ENCODE results near the gene CAVIN3. TPM values are rescaled to one million over a fixed set of nuclear protein-coding genes. Genes with fewer than 3 reads are reported as not detected.

The CAVIN3 gene
- total RNA-seq, 1 donor from 2014 or later: 365 TPM

- no peak for DNase-seq (ENCODE audit: extremely low read depth, low read depth, low spot score)
Measured at GRCh38 chr11:6271598-6271997, 48.7 kb downstream of the CAVIN3 start.

GRCh38 chr11:6270584-6271246 is 49.6 kb downstream of the CAVIN3 start:
- DNase-seq (ENCODE audit: extremely low read depth, low read depth, low spot score): no peak

GRCh38 chr11:6269994-6270393 is 50.3 kb downstream of the CAVIN3 start:
- no peak for DNase-seq (ENCODE audit: extremely low read depth, low read depth, low spot score)

Other genes starting within 250 kb of the CAVIN3 start
- not detected in 2 replicates for gene OR56B4, start 212.8 kb downstream of the CAVIN3 start, total RNA-seq
- not detected in 2 replicates for gene OR52B2, start 150.2 kb downstream of the CAVIN3 start, total RNA-seq
- gene OR52W1, start 121.3 kb downstream of the CAVIN3 start, total RNA-seq: not detected in 2 replicates
- not detected in 2 replicates for gene C11orf42, start 114.9 kb downstream of the CAVIN3 start, total RNA-seq
- 16.1 and 22.9 TPM in 2 replicates for gene FHIP1B, start 85.9 kb downstream of the CAVIN3 start, total RNA-seq
- gene CNGA4, start 81.4 kb downstream of the CAVIN3 start, total RNA-seq: 0.12 TPM in 1 of 2 replicates, not detected in the other
- not detected in 2 replicates for gene CCKBR, start 60.7 kb downstream of the CAVIN3 start, total RNA-seq
- 89.0 and 90.5 TPM in 2 replicates for gene SMPD1, start 70.0 kb upstream of the CAVIN3 start, total RNA-seq
- gene APBB1, start 98.6 kb upstream of the CAVIN3 start, total RNA-seq: 36.3 and 46.7 TPM in 2 replicates
- 2.5 TPM in 1 of 2 replicates, not detected in the other for gene HPX, start 120.5 kb upstream of the CAVIN3 start, total RNA-seq
- gene TRIM3, start 153.4 kb upstream of the CAVIN3 start, total RNA-seq: 17.1 and 46.3 TPM in 2 replicates
- gene ARFIP2, start 160.8 kb upstream of the CAVIN3 start, total RNA-seq: 46.2 and 60.3 TPM in 2 replicates
- gene TIMM10B, start 161.0 kb upstream of the CAVIN3 start, total RNA-seq: 15.5 and 30.4 TPM in 2 replicates
- gene DNHD1, start 176.8 kb upstream of the CAVIN3 start, total RNA-seq: 1.2 and 5.1 TPM in 2 replicates

All from glomerular endothelial cell (primary cell).